HL-60 (cell line): ENCODE results near the gene ADAM33.

Source experiments
- POLR2AphosphoS5 ChIP-seq: IDR thresholded peaks from 2 replicates; pipeline ENCODE4 v1.6.1; 2012; ENCODE audit warnings: low read depth
- TF ChIP-seq, protein P1 (sequence below): IDR thresholded peaks from one replicate; pipeline ENCODE4 v1.5.1; 2011; ENCODE audit warnings: low read length, control low read depth, inconsistent platforms; ENCODE audit not compliant: insufficient read depth

DNA sequence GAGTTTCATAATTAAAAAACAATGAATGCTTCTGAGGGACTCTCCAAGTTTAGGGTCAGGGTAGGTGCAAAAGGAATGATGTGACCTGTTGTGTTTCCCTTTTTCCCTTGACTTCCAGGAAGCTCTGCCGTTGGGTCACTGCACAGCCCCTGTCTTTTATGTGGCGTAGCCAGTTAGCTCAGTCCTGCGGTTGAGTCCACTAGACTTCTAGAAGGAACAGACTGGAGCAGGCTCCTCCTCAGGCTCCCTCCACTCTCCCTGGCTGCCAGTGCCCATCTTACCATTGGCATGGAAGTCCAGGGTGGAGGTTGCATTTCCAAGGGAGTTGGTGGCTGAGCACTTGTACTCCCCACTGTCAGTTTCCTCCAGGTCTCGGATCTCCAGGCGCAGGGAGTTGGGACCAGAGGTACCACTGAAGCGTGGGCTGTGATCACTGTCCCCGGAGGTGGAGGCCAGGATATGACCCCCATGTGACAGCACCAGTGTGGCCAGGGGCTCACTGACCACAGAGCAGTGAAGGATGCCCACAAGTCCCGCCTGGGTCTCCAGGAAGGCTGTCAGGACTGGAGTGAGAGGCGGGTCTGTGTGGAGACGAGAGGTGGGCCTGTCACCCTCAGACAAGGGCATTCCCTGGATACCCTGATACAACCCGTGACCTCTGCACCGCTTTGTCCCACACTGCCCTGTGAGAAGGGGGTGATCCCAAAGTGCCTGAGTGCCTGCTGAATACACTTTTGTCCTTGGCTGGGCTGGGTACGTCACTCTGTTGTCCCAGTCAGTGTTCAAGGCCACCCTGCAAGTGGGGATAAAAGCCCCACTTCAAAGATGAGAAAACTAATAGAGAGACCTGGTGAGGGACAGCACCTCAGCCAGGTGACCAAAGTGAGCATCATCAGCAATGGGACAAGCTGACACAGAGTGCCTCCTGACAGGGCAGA lies 19.5 kb upstream of the ADAM33 start:
- TF ChIP-seq, protein P1, sequence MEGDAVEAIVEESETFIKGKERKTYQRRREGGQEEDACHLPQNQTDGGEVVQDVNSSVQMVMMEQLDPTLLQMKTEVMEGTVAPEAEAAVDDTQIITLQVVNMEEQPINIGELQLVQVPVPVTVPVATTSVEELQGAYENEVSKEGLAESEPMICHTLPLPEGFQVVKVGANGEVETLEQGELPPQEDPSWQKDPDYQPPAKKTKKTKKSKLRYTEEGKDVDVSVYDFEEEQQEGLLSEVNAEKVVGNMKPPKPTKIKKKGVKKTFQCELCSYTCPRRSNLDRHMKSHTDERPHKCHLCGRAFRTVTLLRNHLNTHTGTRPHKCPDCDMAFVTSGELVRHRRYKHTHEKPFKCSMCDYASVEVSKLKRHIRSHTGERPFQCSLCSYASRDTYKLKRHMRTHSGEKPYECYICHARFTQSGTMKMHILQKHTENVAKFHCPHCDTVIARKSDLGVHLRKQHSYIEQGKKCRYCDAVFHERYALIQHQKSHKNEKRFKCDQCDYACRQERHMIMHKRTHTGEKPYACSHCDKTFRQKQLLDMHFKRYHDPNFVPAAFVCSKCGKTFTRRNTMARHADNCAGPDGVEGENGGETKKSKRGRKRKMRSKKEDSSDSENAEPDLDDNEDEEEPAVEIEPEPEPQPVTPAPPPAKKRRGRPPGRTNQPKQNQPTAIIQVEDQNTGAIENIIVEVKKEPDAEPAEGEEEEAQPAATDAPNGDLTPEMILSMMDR: no peak
- TF ChIP-seq POLR2AphosphoS5: no peak
